Left colon (tissue), 2 donors: ENCODE measurements around the gene SLC25A41. TPM values are rescaled to one million over a fixed set of nuclear protein-coding genes. Genes with fewer than 3 reads are reported as not detected.
A peak's percentile ranks its signal among the peaks of the same experiment; 100 is the strongest.

Experiments
- ATAC-seq: fragments of 200-7000 bp; cut with Tn5 transposase; one replicate; pipeline ENCODE4 v1.9.1; 2020; ENCODE audit warnings: mild to moderate bottlenecking, moderate library complexity
- DNase-seq, 2 donors: peaks; one replicate each; pipeline ENCODE4 v3.0.0-alpha.2; 2020
- intact Hi-C, 2 donors: fragments of 100-400 bp; cut with DNase I in 1 of 2; cut with micrococcal nuclease in 1 of 2; formaldehyde crosslinking; loops; one replicate each; pipeline versions ENCODE4 v1.11.2 to v1.14.0; 2022; cut with DNase I, micrococcal nuclease
- long read RNA-seq: library from polyadenylated mRNA; unstranded; transcript quantifications from one replicate; pipeline ENCODE4 v2.0.0, GENCODE V29; 2021
- total RNA-seq, 2 donors: library from RNA; stranded (reverse); fragmentation: NEBNext Ultra II Directional; extraction: Animal tissue kit (Norgen Biotek cat#: 25700); gene quantifications; one replicate each; pipeline ENCODE4 v1.2.1, GENCODE V29; 2021
- donor health status: DM: no; HTN: no; CAD: no.
- donor health status: DM: yes; HTN: yes; CAD: no.

The SLC25A41 gene
- total RNA-seq: under 1 TPM; 0.47 to 0.85 TPM
- long read RNA-seq: 0 reads

GRCh38 chr19:6433663-6434062 lies at the start of gene SLC25A41:
TSS of gene SLC25A41 (minus strand) at chr19:6433763. CDS start at chr19:6433693, 70 bp downstream.
- no peak for DNase-seq
- ATAC-seq: no peak
- intact Hi-C loops: no loop called here

- DNase-seq: no peak
- no peak for ATAC-seq
- intact Hi-C loops: no loop called here
These were observed 49.7 kb upstream of the SLC25A41 start for GRCh38 chr19:6483235-6483634.

- DNase-seq: no peak
- intact Hi-C loops: no loop called here
- no peak for ATAC-seq
These were observed 48.8 kb upstream of the SLC25A41 start for GRCh38 chr19:6482343-6482686.

GRCh38 chr19:6481541-6482342 lies 48.2 kb upstream of the SLC25A41 start, which contains the start of gene DENND1C:
TSS of gene DENND1C (minus strand) at chr19:6481787. CDS start at chr19:6481695, 92 bp downstream.
- DNase-seq (peak in 1 of 2 donors; percentile 68), ATAC-seq (peak; percentile 43)
- intact Hi-C loops: no loop called here

GRCh38 chr19:6480848-6481415 lies 47.4 kb upstream of the SLC25A41 start:
- intact Hi-C loops: no loop called here
- no peak for DNase-seq
- no peak for ATAC-seq

- ATAC-seq: no peak
- no peak for DNase-seq
- intact Hi-C loops: no loop called here
These were observed 46.4 kb upstream of the SLC25A41 start for GRCh38 chr19:6479836-6480398.

- intact Hi-C loops: no loop called here
- ATAC-seq (no peak), DNase-seq (no peak)
These were observed 45.3 kb upstream of the SLC25A41 start for GRCh38 chr19:6478815-6479214.

GRCh38 chr19:6476896-6477431 lies 43.4 kb upstream of the SLC25A41 start:
- DNase-seq (no peak), ATAC-seq (no peak)
- intact Hi-C loops: no loop called here

- ATAC-seq (peak; percentile 93), DNase-seq (peak; percentile 93 to 95)
- intact Hi-C loops: no loop called here
These were observed 42.8 kb upstream of the SLC25A41 start for GRCh38 chr19:6476155-6476895.

GRCh38 chr19:6475321-6476108 lies 42.0 kb upstream of the SLC25A41 start:
- peak; percentile 25 for ATAC-seq
- intact Hi-C loops: no loop called here
- peak in 1 of 2 donors; percentile 50 for DNase-seq

GRCh38 chr19:6473647-6474046 lies 40.1 kb upstream of the SLC25A41 start:
- intact Hi-C loops: no loop called here
- ATAC-seq (no peak), DNase-seq (no peak)

GRCh38 chr19:6472713-6473112 lies 39.1 kb upstream of the SLC25A41 start:
- intact Hi-C loops: no loop called here
- DNase-seq: no peak
- no peak for ATAC-seq

GRCh38 chr19:6471076-6471475 lies 37.5 kb upstream of the SLC25A41 start:
- ATAC-seq: no peak
- no peak for DNase-seq
- intact Hi-C loops: no loop called here

GRCh38 chr19:6470173-6470572 lies 36.6 kb upstream of the SLC25A41 start:
- DNase-seq (no peak), ATAC-seq (no peak)
- intact Hi-C loops: no loop called here

GRCh38 chr19:6467384-6467783 lies 33.8 kb upstream of the SLC25A41 start:
- ATAC-seq: no peak
- intact Hi-C loops: no loop called here
- DNase-seq: no peak

- intact Hi-C loops: no loop called here
- ATAC-seq (no peak), DNase-seq (no peak)
These were observed 33.1 kb upstream of the SLC25A41 start for GRCh38 chr19:6466526-6467248.

- ATAC-seq (no peak), DNase-seq (no peak)
- intact Hi-C loops: no loop called here
These were observed 32.1 kb upstream of the SLC25A41 start for GRCh38 chr19:6465663-6466062.

- intact Hi-C loops: no loop called here
- ATAC-seq: peak; percentile 12
- DNase-seq: no peak
These were observed 31.4 kb upstream of the SLC25A41 start for GRCh38 chr19:6465006-6465405.
